IMR-90 (cell line): Measurements from ENCODE around the gene MACF1. TPM values are rescaled to one million over a fixed set of nuclear protein-coding genes. Genes with fewer than 3 reads are reported as not detected.

Experiments used
- ATAC-seq: fragments of 200-7000 bp; cut with Tn5 transposase; 2 replicates; pipeline ENCODE4 v1.9.1; 2020; ENCODE audit warnings: low read depth, mild to moderate bottlenecking, moderate library complexity
- BruUV-seq: library from RNA; stranded (reverse); fragments of 400-500 nt; replicated peaks from 2 replicates; lab custom pipeline; 2021; lab: Mats Ljungman, UMichigan
- CTCF ChIA-PET: fragments of 300-600 bp; formaldehyde crosslinking; extraction: SDS; loops from one replicate; lab custom pipeline; 2021; ENCODE audit warnings: antibody characterized with exemption; lab: Yijun Ruan, JAX
- POLR2A ChIA-PET: fragments of 300-600 bp; sonication (Branson Sonifier 250); formaldehyde crosslinking; loops from one replicate; lab custom pipeline; 2022; ENCODE audit warnings: antibody characterized with exemption; ENCODE audit not compliant: unreplicated experiment; lab: Charles Lee
- DNase-seq: peaks from one replicate; pipeline ENCODE4 v3.0.0; 2013
- H2AFZ ChIP-seq: replicated peaks from 2 replicates; pipeline ENCODE3; 2013; ENCODE audit warnings: low read length, mild to moderate bottlenecking; ENCODE audit not compliant: poor library complexity
- H2AK5ac ChIP-seq: 2 replicates; pipeline ENCODE4 v1.6.1; 2013; ENCODE audit warnings: low read depth, low read length, inconsistent platforms
- H2AK9ac ChIP-seq: replicated peaks from 2 replicates; pipeline ENCODE3; 2013; ENCODE audit warnings: mild to moderate bottlenecking, low read depth, low read length, moderate library complexity; ENCODE audit not compliant: poor library complexity
- H2BK120ac ChIP-seq: 2 replicates; pipeline ENCODE4 v1.6.1; 2013; ENCODE audit warnings: low read depth, low read length, inconsistent platforms
- H2BK15ac ChIP-seq: 3 replicates; pipeline ENCODE4 v1.6.1; 2013; ENCODE audit warnings: low read depth, low read length, inconsistent platforms
- H2BK20ac ChIP-seq: 2 replicates; pipeline ENCODE4 v1.6.1; 2013; ENCODE audit warnings: low read depth, mild to moderate bottlenecking, inconsistent platforms, low read length, moderate library complexity
- H2BK5ac ChIP-seq: 2 replicates; pipeline ENCODE4 v1.6.1; 2013; ENCODE audit warnings: mild to moderate bottlenecking, low read depth, low read length, inconsistent platforms; ENCODE audit not compliant: poor library complexity, severe bottlenecking
- H3K14ac ChIP-seq: replicated peaks from 2 replicates; pipeline ENCODE4 v1.6.1; 2013; ENCODE audit warnings: low read depth, low read length, inconsistent platforms
- H3K18ac ChIP-seq: 2 replicates; pipeline ENCODE4 v1.6.1; 2013; ENCODE audit warnings: low read depth, low read length, control low read depth
- H3K23ac ChIP-seq: 2 replicates; pipeline ENCODE4 v1.6.1; 2013; ENCODE audit warnings: low read depth, low read length, inconsistent platforms
- H3K27ac ChIP-seq: 2 replicates; pipeline ENCODE4 v1.5.1; 2013; ENCODE audit warnings: mild to moderate bottlenecking, control low read depth, low read length; ENCODE audit not compliant: insufficient read depth
- H3K27me3 ChIP-seq: 2 replicates; pipeline ENCODE4 v1.6.1; 2013; ENCODE audit warnings: low read length; ENCODE audit not compliant: control insufficient read depth, insufficient read depth
- H3K36me3 ChIP-seq: 2 replicates; pipeline ENCODE4 v1.6.1; 2013; ENCODE audit warnings: low read length, mixed read lengths; ENCODE audit not compliant: control insufficient read depth, insufficient read depth
- H3K4ac ChIP-seq: 2 replicates; pipeline ENCODE4 v1.6.1; 2013; ENCODE audit warnings: low read depth, low read length, inconsistent platforms
- H3K4me1 ChIP-seq: 2 replicates; pipeline ENCODE4 v1.6.1; 2013; ENCODE audit warnings: low read length, mixed read lengths; ENCODE audit not compliant: control insufficient read depth, insufficient read depth
- H3K4me2 ChIP-seq: 2 replicates; pipeline ENCODE4 v1.6.1; 2013; ENCODE audit warnings: low read depth, mild to moderate bottlenecking, control low read depth, low read length, moderate library complexity
- H3K4me3 ChIP-seq: 2 replicates; pipeline ENCODE4 v1.5.1; 2013; ENCODE audit warnings: low read depth, mild to moderate bottlenecking, control low read depth, low read length, moderate library complexity; ENCODE audit not compliant: insufficient read depth
- H3K56ac ChIP-seq: 2 replicates; pipeline ENCODE4 v1.6.1; 2013; ENCODE audit warnings: low read length, inconsistent platforms; ENCODE audit not compliant: insufficient read depth; ENCODE audit errors: extremely low read depth
- H3K79me1 ChIP-seq, 2 experiments: 2 replicates each; pipeline ENCODE4 v1.6.1; 2013; ENCODE audit warnings: low read length in 2 of 2, inconsistent platforms in 1 of 2, low read depth in 1 of 2
- H3K9ac ChIP-seq: 2 replicates; pipeline ENCODE4 v1.6.1; 2013; ENCODE audit warnings: low read depth, low read length, control low read depth
- H3K9me1 ChIP-seq: 2 replicates; pipeline ENCODE4 v1.6.1; 2013; ENCODE audit warnings: low read length, inconsistent platforms; ENCODE audit not compliant: insufficient read depth
- H3K9me3 ChIP-seq: 2 replicates; pipeline ENCODE4 v1.6.1; 2013; ENCODE audit warnings: low read length; ENCODE audit not compliant: control insufficient read depth, insufficient read depth
- H4K20me1 ChIP-seq: 2 replicates; pipeline ENCODE4 v1.6.1; 2013; ENCODE audit warnings: low read length, inconsistent platforms; ENCODE audit not compliant: insufficient read depth
- H4K5ac ChIP-seq: 2 replicates; pipeline ENCODE4 v1.6.1; 2013; ENCODE audit warnings: mild to moderate bottlenecking, low read depth, low read length, control low read depth
- H4K8ac ChIP-seq, 2 experiments: 2 replicates each; pipeline ENCODE4 v1.6.1; 2013; ENCODE audit warnings: low read depth in 2 of 2, low read length in 2 of 2, control low read depth in 1 of 2, inconsistent platforms in 1 of 2
- H4K91ac ChIP-seq: 2 replicates; pipeline ENCODE4 v1.6.1; 2013; ENCODE audit warnings: low read depth, low read length, inconsistent platforms; ENCODE audit not compliant: insufficient read depth
- BHLHE40 ChIP-seq: fragments of 150-350 bp; IDR thresholded peaks from 2 replicates; pipeline ENCODE4 v1.6.1; 2016; ENCODE audit warnings: mild to moderate bottlenecking, low read depth, low read length
- POLR2A ChIP-seq: IDR thresholded peaks from 2 replicates; pipeline ENCODE4 v1.6.1; 2012; ENCODE audit warnings: mild to moderate bottlenecking, low read depth, low read length
- RCOR1 ChIP-seq: IDR thresholded peaks from 2 replicates; pipeline ENCODE4 v1.6.1; 2012; ENCODE audit warnings: mild to moderate bottlenecking, low read length, improper control_type of control experiment; ENCODE audit not compliant: insufficient replicate concordance
- WGBS, 2 experiments: methylation state at CpG; one replicate each; pipeline versions ENCODE4 v1.1.5 to v1.1.7; 2013; ENCODE audit warnings: missing lambda C conversion rate in 2 of 2; ENCODE audit not compliant: insufficient read length in 1 of 2; ENCODE audit errors: extremely low coverage in 2 of 2; 5-methylcytosine and 5-hydroxymethylcytosine counted together
- dilution Hi-C: fragments of 300-500 bp; cut with HindIII; formaldehyde crosslinking; loops from one replicate; pipeline ENCODE4 v1.14.3; 2018; ENCODE audit warnings: low sequenced_read_pairs; ENCODE audit not compliant: unreplicated experiment
- in situ Hi-C: fragments of 300-500 bp; cut with MboI; formaldehyde crosslinking; loops from 3 replicates; pipeline ENCODE4 v1.14.3; 2019; ENCODE audit warnings: low sequenced_read_pairs, inconsistent platforms, mixed read lengths
- intact Hi-C: fragments of 100-400 bp; cut with micrococcal nuclease; formaldehyde crosslinking; loops from 2 replicates; pipeline ENCODE4 v1.10.0; 2022
- polyA plus RNA-seq, 3 experiments: library from polyadenylated mRNA; depleted of rRNA; stranded (reverse); fragments of >200 nt; gene quantifications; 2 replicates each; pipeline ENCODE4 v1.2.3, GENCODE V29; 2012; ENCODE audit warnings: low replicate concordance in 1 of 3
- total RNA-seq: library from RNA; depleted of rRNA; stranded (reverse); fragments of >200 nt; gene quantifications from 2 replicates; pipeline ENCODE4 v1.2.3, GENCODE V29; 2012
- TF ChIP-seq, protein P1 (sequence below): fragments of 150-350 bp; IDR thresholded peaks from 2 replicates; pipeline ENCODE4 v1.6.1; 2017; ENCODE audit warnings: mild to moderate bottlenecking, antibody characterized with exemption, low read length, low read depth

MACF1 gene
- total and polyA plus RNA-seq, 2 of the 4 experiments (the other 2 are of a cell fraction), result 67.6 to 369 TPM

DNA sequence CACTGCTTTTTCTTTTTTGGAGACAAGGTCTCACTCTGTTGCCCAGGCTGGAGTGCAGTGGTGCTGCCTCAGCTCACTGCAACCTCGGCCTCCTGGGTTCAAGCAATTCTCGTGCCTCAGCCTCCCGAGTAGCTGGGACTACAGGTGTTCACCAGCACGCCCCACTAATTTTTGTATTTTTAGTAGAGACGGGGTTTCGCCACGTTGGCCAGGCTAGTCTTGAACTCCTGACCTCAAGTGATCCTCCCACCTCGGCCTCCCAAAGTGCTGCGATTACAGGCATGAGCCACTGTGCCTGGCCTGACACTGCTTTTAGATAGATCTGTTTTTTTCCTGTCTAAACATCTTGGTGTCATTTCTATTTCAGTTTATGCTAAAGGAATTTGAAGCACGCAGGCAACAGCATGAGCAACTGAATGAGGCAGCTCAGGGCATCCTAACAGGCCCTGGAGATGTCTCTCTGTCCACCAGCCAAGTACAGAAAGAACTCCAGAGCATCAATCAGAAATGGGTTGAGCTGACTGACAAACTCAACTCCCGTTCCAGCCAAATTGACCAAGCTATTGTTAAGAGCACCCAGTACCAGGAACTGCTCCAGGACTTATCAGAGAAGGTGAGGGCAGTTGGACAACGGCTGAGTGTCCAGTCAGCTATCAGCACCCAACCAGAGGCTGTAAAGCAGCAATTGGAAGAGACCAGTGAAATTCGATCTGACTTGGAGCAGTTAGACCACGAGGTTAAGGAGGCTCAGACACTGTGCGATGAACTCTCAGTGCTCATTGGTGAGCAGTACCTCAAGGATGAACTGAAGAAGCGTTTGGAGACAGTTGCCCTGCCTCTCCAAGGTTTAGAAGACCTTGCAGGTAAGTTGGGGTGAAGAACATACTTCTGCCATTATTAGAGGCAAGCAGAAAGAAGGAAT, 180.8 kb downstream of the MACF1 start:
- peak overlapping the region; percentile 75 for H3K4ac ChIP-seq
- peak overlapping the region; percentile 65; the same call in 2 of the 3 replicates for H2BK15ac ChIP-seq
- peak; percentile 45 for DNase-seq
- intact Hi-C loops, result no loop called here
- peak overlapping the region; percentile 90 for H2BK5ac ChIP-seq
- peaks cover 12% of the 10 kb centered on the region; the same call in 1 of the 2 replicates for H4K20me1 ChIP-seq
- no peaks in the 10 kb centered on the region for H3K27me3 ChIP-seq
- H3K36me3 ChIP-seq, result peaks cover 32% of the 10 kb centered on the region
- in situ Hi-C loops, result no loop called here
- H3K9me3 ChIP-seq, result no peaks in the 10 kb centered on the region
- H4K91ac ChIP-seq, result peak overlapping the region; percentile 75
- no peak overlapping the region for H3K9ac ChIP-seq
- dilution Hi-C loops, result no loop called here
- no peak overlapping the region for H3K4me3 ChIP-seq
- peak overlapping the region; percentile 58; the same call in 1 of the 2 replicates for H3K18ac ChIP-seq
- H4K8ac ChIP-seq, result peak overlapping the region in 1 of 2 experiments; percentile 68; a peak in 2 of 4 replicates
- H3K14ac ChIP-seq, result peak overlapping the region; percentile 81
- H2BK120ac ChIP-seq, result peak overlapping the region; percentile 64
- H3K56ac ChIP-seq, result peak overlapping the region; percentile 50; the same call in 1 of the 2 replicates
- H3K4me2 ChIP-seq, result peak overlapping the region; percentile 47; the same call in 1 of the 2 replicates
- peak overlapping the region; percentile 73 for H2BK20ac ChIP-seq
- peak overlapping the region; percentile 63 for H3K23ac ChIP-seq
- TF ChIP-seq POLR2A (no peak), RCOR1 (no peak), BHLHE40 (no peak)
- TF ChIP-seq, protein P1, sequence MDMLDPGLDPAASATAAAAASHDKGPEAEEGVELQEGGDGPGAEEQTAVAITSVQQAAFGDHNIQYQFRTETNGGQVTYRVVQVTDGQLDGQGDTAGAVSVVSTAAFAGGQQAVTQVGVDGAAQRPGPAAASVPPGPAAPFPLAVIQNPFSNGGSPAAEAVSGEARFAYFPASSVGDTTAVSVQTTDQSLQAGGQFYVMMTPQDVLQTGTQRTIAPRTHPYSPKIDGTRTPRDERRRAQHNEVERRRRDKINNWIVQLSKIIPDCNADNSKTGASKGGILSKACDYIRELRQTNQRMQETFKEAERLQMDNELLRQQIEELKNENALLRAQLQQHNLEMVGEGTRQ, result no peak
- peaks cover 18% of the 10 kb centered on the region for H3K4me1 ChIP-seq
- CTCF ChIA-PET, result interaction anchor here (1.2 kb wide), 1 partner anchor 26 kb away, joined by 5 read pairs; no protein-coding TSS in a partner anchor
- 92% methylated on average over 4 of the region's 16 CpGs; no CpG with 5 or more reads in 1 of the 2 experiments for WGBS, 2 experiments
- ATAC-seq, result peak; percentile 36
- H3K9me1 ChIP-seq, result peaks cover 12% of the 10 kb centered on the region; the same call in 1 of the 2 replicates
- POLR2A ChIA-PET, result interaction anchor here (0.6 kb wide), 1 partner anchor 15 kb away, joined by 5 read pairs; no protein-coding TSS in a partner anchor
- H2AK5ac ChIP-seq, result peak overlapping the region; percentile 74
- H2AK9ac ChIP-seq, result peak overlapping the region; percentile 80
- H3K27ac ChIP-seq, result peak overlapping the region; percentile 24; the same call in 1 of the 2 replicates
- peak overlapping the region; percentile 49 for H2AFZ ChIP-seq
- H4K5ac ChIP-seq, result peak overlapping the region; percentile 42; the same call in 1 of the 2 replicates
- no TSS peak for BruUV-seq
- H3K79me1 ChIP-seq, result peaks cover 13 to 39% of the 10 kb centered on the region in 2 experiments
